22Rv1 (cell line): ENCODE measurements around the gene CCDC78.

Experiments
- H3K27ac ChIP-seq: fragments of 450-650 bp; 2 replicates; pipeline ENCODE4 v1.5.1; 2017
- CTCF ChIP-seq: fragments of 450-650 bp; IDR thresholded peaks from 2 replicates; pipeline ENCODE4 v1.5.1; 2017; ENCODE audit warnings: mild to moderate bottlenecking
- ZFX ChIP-seq: fragments of 450-650 bp; IDR thresholded peaks from 2 replicates; pipeline ENCODE4 v1.6.1; 2017; ENCODE audit warnings: antibody characterized with exemption, borderline replicate concordance

CCDC78 gene

DNA sequence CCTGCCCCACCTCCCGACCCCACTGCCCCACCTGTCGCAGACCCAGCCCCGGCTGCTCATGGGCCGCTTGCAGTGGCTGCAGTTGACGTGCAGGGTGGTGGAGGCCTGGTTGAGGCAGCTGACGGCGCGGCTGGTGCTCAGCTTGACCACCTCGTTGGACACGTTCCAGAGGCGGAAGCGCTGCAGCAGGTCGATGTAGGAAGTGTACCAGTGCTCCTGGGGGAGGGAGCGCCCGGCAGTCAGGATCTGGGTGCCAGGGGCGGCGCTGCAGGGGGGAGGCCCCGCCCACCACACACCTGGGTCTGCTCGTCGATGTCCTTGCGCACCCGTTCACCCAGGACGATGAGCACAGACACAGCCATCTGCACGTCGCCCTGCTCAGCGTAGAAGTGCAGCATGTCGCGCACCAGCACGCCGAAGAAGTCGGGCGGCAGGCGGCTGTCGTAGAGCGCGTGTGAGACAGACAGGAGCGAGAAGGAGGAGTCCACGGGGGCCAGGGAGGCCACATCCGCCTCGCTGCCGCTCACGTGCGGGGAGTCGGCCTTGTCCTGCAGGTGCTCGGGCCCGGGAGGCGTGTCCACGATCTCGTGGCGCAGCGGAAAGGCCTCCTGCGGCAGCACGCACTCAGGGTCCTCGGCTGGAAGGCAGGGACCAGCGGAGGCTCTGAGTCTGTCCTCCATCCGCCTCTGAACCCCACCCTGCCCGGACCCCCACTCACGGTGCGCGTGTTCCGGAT lies 41.1 kb downstream of the CCDC78 start:
- TF ChIP-seq CTCF (no peak), ZFX (no peak)
- peak overlapping the region; percentile 98 for H3K27ac ChIP-seq

GRCh38 chr16:684071-684794 lies 42.0 kb downstream of the CCDC78 start, which contains the start of gene JMJD8:
Gene JMJD8 (minus strand): TSS chr16:684334. CDS start chr16:684319, 15 bp downstream.
- peak within 1 kb of the TSS; percentile 98 for H3K27ac ChIP-seq
- TF ChIP-seq CTCF (no peak), ZFX (no peak)

DNA sequence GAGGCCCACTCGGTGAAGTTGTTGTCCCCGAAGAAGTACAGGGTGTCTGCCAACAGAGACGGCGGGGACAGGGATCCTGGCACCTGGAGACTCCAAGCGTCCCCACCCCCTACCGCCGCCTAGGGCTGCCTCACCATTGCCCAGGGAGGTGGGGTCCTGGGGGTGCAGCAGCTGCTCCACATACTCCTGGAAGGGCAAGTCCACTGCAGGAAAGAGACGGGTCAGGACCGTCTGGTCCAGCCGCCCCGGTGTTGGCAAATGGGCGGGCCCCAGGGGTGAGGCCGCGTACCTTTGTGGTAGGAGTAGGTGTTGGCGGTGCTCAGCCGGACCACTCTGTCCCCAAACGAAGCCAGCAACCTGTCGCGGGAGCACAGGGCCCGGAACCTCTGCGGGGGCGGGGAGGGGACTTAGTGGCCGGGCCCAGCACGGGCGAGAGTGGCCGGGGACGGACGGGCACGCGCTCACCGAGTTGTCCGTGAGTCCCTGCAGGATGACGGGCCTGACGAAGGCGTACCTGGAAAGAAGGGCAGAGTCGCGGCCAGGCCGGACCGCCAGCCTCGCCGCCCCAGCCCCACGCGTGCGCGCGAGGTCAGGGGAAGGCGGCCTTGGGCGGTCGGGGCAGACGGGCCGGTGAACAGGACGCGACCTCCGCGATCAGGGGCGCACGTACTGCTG lies 42.7 kb downstream of the CCDC78 start:
- H3K27ac ChIP-seq = peak overlapping the region; percentile 98

DNA sequence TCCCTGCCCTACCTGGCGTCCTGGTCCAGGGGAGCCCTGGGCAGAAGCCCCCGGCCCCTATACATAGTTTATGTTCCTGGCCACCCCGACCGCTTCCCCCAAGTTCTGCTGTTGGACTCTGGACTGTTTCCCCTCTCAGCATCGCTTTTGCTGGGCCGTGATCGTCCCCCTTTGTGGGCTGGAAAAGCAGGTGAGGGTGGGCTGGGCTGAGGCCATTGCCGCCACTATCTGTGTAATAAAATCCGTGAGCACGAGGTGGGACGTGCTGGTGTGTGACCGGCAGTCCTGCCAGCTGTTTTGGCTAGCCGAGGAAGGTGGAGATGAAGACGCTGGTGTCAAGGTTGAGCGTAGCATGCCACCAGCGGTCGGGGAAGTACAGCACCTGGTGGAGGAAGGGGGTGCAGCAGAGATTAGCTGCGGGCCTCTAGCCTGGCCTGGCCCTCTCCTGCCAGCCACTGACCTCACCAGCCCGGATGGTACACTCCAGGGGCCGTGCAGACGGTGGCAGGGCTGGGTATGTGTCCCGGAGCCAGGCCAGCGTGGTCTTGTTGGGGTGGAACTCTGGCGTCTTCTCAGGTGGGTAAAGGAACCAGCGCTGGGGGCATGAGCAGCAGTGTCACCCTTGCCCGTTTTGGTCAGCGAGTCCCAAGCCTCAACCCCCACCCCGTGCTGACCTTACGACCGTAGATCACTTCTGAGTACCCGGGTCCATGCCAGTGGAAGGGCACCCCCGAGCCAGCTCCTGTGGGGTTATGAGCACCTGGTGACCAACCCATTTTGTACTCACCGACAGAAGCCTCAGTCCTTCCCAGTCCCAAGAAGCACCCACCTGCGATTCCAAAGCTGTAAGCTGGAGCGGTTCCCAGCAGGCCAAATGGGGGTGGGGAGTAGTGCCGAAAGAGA lies 43.5 kb downstream of the CCDC78 start:
- peak overlapping the region; percentile 98 for H3K27ac ChIP-seq
- no peak for TF ChIP-seq ZFX
- no peak for TF ChIP-seq CTCF

More for the DNA sequence above, 42.7 kb downstream of the CCDC78 start:
- no peak for TF ChIP-seq CTCF
- TF ChIP-seq ZFX = no peak

DNA sequence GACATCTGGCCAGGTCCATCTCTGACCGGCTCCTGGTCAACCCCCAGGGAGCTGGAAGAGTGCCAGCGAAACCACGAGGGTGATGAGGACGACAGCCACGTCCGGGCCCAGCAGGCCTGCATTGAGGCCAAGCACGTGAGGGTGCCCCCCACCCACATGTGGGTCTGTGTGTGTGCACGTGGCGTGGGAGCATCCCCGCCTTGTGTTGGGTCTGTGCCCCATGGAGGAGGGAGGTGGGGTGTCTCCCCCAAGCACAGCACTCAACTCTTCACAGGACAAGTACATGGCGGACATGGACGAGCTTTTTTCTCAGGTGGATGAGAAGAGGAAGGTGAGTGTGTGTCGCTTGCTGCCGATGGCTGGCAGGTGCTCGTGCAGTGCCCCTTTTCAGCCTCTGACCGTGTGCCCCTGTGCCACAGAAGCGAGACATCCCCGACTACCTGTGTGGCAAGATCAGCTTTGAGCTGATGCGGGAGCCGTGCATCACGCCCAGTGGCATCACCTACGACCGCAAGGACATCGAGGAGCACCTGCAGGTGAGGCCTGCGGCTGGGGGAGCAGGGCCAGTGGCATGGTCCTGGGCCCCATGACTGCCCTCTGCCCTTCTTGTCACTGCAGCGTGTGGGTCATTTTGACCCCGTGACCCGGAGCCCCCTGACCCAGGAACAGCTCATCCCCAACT lies 44.4 kb downstream of the CCDC78 start:
- H3K27ac ChIP-seq = peak overlapping the region; percentile 98
- no peak for TF ChIP-seq ZFX
- no peak for TF ChIP-seq CTCF

GRCh38 chr16:680967-681745 lies 45.1 kb downstream of the CCDC78 start:
- H3K27ac ChIP-seq = peak overlapping the region; percentile 98
- TF ChIP-seq ZFX (no peak), CTCF (peak; percentile 34)
